ENCODE data around the gene ZBTB40. TPM values are rescaled to one million over a fixed set of nuclear protein-coding genes. Genes with fewer than 3 reads are reported as not detected.

The ZBTB40 gene
- total and polyA plus RNA-seq, 4 donors, result 6.6 to 19.3 (median 12.0) TPM

DNA sequence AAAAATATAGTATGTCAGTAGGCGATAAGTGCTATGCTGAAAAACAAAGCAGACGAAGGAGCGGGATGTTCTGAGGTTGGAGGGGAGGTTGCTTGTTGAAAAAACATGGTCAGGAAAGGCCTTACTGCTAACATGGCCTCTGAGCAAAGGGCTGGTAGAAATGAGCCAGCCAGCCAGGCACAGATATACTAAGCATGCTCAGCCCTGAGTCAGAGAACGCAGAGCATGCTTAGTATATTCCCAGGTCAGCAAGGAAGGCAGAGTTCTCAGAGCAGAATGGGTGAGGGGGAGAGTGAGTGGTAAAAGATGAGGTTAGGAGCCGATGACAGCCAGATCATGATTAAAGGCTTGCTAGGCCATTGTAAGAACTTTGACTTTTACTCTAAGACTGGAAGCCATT is 36.7 kb downstream of the ZBTB40 start:
- Histone ChIP-seq H3K27ac (ENCODE audit: low read depth in 1 of 2, low read length in 1 of 2) (no peak overlapping the region), H3K4me3 (no peak overlapping the region), H3K9ac (ENCODE audit: insufficient read depth in 1 of 2, low read length in 2 of 2) (no peak overlapping the region), H3K4me1 (ENCODE audit: control insufficient read depth in 5 of 5, insufficient read depth in 5 of 5, low read length in 5 of 5) (peaks cover 0 to 15% (median 0%) of the 10 kb centered on the region in 5 donors), H3K36me3 (ENCODE audit: control insufficient read depth in 4 of 4, insufficient read depth in 4 of 4, low read length in 4 of 4) (peaks cover 1 to 11% (median 4%) of the 10 kb centered on the region in 4 donors), H3K9me3 (ENCODE audit: control insufficient read depth in 4 of 4, insufficient read depth in 3 of 4, low read length in 3 of 4) (peaks cover 0 to 6% (median 2%) of the 10 kb centered on the region in 4 donors), H3K27me3 (ENCODE audit: control insufficient read depth in 3 of 3, insufficient read depth in 3 of 3, low read length in 2 of 3) (no peaks in the 10 kb centered on the region)
- WGBS, 2 donors, result 96 to 98% methylated on average over 5 of the region's 5 CpGs
- ATAC-seq (ENCODE audit: insufficient read depth, low FRiP score), result no peak
- TF ChIP-seq, protein P1, sequence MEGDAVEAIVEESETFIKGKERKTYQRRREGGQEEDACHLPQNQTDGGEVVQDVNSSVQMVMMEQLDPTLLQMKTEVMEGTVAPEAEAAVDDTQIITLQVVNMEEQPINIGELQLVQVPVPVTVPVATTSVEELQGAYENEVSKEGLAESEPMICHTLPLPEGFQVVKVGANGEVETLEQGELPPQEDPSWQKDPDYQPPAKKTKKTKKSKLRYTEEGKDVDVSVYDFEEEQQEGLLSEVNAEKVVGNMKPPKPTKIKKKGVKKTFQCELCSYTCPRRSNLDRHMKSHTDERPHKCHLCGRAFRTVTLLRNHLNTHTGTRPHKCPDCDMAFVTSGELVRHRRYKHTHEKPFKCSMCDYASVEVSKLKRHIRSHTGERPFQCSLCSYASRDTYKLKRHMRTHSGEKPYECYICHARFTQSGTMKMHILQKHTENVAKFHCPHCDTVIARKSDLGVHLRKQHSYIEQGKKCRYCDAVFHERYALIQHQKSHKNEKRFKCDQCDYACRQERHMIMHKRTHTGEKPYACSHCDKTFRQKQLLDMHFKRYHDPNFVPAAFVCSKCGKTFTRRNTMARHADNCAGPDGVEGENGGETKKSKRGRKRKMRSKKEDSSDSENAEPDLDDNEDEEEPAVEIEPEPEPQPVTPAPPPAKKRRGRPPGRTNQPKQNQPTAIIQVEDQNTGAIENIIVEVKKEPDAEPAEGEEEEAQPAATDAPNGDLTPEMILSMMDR (IDR thresholded peaks at IDR 0.05; ENCODE audit: control extremely low read depth, extremely low read depth), result no peak
- DNase-seq, result no peak

DNA sequence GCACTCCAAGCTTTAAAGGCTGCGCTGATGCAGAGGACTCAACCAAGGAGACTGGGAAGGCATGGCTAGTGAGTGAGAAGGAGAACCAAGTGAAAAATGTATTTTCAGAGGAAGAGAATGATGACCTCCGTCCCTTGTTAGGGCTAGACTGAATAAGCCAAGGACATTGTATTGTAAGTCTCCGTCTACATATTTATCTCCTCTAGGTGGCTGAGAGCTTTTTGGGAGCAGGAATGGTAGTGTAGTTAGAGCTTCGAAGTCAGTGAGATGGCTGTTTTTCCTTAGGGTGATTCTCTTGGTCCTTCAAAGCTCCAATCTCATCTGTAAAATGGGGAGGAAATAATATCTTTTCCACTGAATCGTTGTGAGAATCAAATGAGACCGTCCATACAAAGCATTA is 37.6 kb downstream of the ZBTB40 start:
- Histone ChIP-seq H3K9me3 (ENCODE audit: control insufficient read depth in 4 of 4, insufficient read depth in 3 of 4, low read length in 3 of 4) (peaks cover 0 to 6% (median 2%) of the 10 kb centered on the region in 4 donors), H3K4me3 (no peak overlapping the region), H3K36me3 (ENCODE audit: control insufficient read depth in 4 of 4, insufficient read depth in 4 of 4, low read length in 4 of 4) (peaks cover 5 to 12% (median 9%) of the 10 kb centered on the region in 4 donors), H3K4me1 (ENCODE audit: control insufficient read depth in 5 of 5, insufficient read depth in 5 of 5, low read length in 5 of 5) (peaks cover 0 to 15% (median 0%) of the 10 kb centered on the region in 5 donors), H3K27me3 (ENCODE audit: control insufficient read depth in 3 of 3, insufficient read depth in 3 of 3, low read length in 2 of 3) (no peaks in the 10 kb centered on the region), H3K9ac (ENCODE audit: insufficient read depth in 1 of 2, low read length in 2 of 2) (no peak overlapping the region), H3K27ac (ENCODE audit: low read depth in 1 of 2, low read length in 1 of 2) (no peak overlapping the region)
- TF ChIP-seq, protein P1 (IDR thresholded peaks at IDR 0.05; ENCODE audit: control extremely low read depth, extremely low read depth), result no peak
- no peak for ATAC-seq (ENCODE audit: insufficient read depth, low FRiP score)
- no peak for DNase-seq
- WGBS, 2 donors, result 95 to 96% methylated on average over 6 of the region's 6 CpGs

DNA sequence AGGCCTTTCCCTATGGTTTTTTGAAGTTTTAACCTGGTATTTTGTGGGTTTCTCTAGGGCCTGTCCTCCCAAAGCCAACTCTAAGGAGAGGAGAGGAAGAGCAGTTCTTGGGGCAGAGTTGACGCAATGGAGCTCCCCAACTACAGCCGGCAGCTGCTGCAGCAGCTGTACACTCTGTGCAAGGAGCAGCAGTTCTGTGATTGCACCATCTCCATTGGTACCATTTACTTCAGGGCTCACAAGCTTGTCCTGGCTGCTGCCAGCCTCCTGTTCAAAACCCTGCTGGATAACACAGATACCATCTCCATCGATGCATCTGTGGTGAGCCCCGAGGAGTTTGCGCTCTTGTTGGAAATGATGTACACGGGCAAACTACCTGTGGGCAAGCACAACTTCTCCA is 38.2 kb downstream of the ZBTB40 start:
- H3K9ac ChIP-seq (ENCODE audit: insufficient read depth in 1 of 2, low read length in 2 of 2), result no peak overlapping the region
- WGBS, 2 donors, result 60 to 84% methylated on average over 6 of the region's 6 CpGs
- peaks cover 0 to 19% (median 0%) of the 10 kb centered on the region in 5 donors for H3K4me1 ChIP-seq (ENCODE audit: control insufficient read depth in 5 of 5, insufficient read depth in 5 of 5, low read length in 5 of 5)
- no peaks in the 10 kb centered on the region for H3K27me3 ChIP-seq (ENCODE audit: control insufficient read depth in 3 of 3, insufficient read depth in 3 of 3, low read length in 2 of 3)
- ATAC-seq (ENCODE audit: insufficient read depth, low FRiP score), result no peak
- no peak for DNase-seq
- peaks cover 7 to 12% (median 10%) of the 10 kb centered on the region in 4 donors for H3K36me3 ChIP-seq (ENCODE audit: control insufficient read depth in 4 of 4, insufficient read depth in 4 of 4, low read length in 4 of 4)
- H3K27ac ChIP-seq (ENCODE audit: low read depth in 1 of 2, low read length in 1 of 2), result no peak overlapping the region
- no peak overlapping the region for H3K4me3 ChIP-seq
- H3K9me3 ChIP-seq (ENCODE audit: control insufficient read depth in 4 of 4, insufficient read depth in 3 of 4, low read length in 3 of 4), result peaks cover 0 to under 1% (median 0%) of the 10 kb centered on the region in 4 donors
- TF ChIP-seq, protein P1 (IDR thresholded peaks at IDR 0.05; ENCODE audit: control extremely low read depth, extremely low read depth), result no peak

DNA sequence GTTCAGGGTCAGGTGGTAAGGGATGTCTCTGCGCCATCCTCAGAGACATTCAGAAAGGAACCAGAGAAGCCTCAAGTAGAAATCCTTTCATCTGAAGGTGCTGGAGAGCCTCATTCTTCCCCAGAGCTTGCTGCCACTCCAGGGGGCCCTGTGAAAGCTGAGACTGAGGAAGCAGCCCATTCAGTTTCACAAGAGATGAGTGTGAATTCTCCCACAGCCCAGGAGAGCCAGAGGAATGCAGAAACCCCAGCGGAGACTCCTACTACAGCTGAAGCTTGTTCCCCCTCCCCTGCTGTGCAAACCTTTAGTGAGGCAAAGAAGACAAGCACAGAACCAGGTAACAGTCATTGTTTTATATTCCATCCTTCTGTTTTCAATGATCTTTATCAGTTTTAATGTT is 38.7 kb downstream of the ZBTB40 start:
- Histone ChIP-seq H3K9me3 (ENCODE audit: control insufficient read depth in 4 of 4, insufficient read depth in 3 of 4, low read length in 3 of 4) (no peaks in the 10 kb centered on the region), H3K27me3 (ENCODE audit: control insufficient read depth in 3 of 3, insufficient read depth in 3 of 3, low read length in 2 of 3) (no peaks in the 10 kb centered on the region), H3K4me3 (no peak overlapping the region), H3K27ac (ENCODE audit: low read depth in 1 of 2, low read length in 1 of 2) (no peak overlapping the region), H3K36me3 (ENCODE audit: control insufficient read depth in 4 of 4, insufficient read depth in 4 of 4, low read length in 4 of 4) (peaks cover 7 to 12% (median 10%) of the 10 kb centered on the region in 4 donors), H3K4me1 (ENCODE audit: control insufficient read depth in 5 of 5, insufficient read depth in 5 of 5, low read length in 5 of 5) (peaks cover 0 to 19% (median 0%) of the 10 kb centered on the region in 5 donors), H3K9ac (ENCODE audit: insufficient read depth in 1 of 2, low read length in 2 of 2) (no peak overlapping the region)
- DNase-seq (no peak), ATAC-seq (ENCODE audit: insufficient read depth, low FRiP score) (no peak)
- 78 to 91% methylated on average over 2 of the region's 2 CpGs for WGBS, 2 donors
- TF ChIP-seq, protein P1 (IDR thresholded peaks at IDR 0.05; ENCODE audit: control extremely low read depth, extremely low read depth), result no peak

Measured in lung (tissue), 12 donors.